ENCODE results near the gene ATP8A2. TPM values are rescaled to one million over a fixed set of nuclear protein-coding genes. Genes with fewer than 3 reads are reported as not detected.

Gene ATP8A2
- total RNA-seq, 5 donors from 2014 or later (not counting 1 experiment from before 2014, with no cell fraction given): 0.39 to 0.85 (median 0.73) TPM

- WGBS (ENCODE audit: insufficient coverage): 64% methylated on average over 5 of the region's 8 CpGs
- Histone ChIP-seq H3K27me3 (replicated peaks in 1 of 2; ENCODE audit: control insufficient read depth in 2 of 2, extremely low read depth in 1 of 2, insufficient read depth in 2 of 2, low read length in 1 of 2) (peaks cover 0 to 2% of the 10 kb centered on the region in 2 experiments), H3K4me3 (ENCODE audit: control insufficient read depth in 1 of 2, extremely low read depth in 1 of 2, low read length in 1 of 2) (no peak overlapping the region), H3K27ac (ENCODE audit: low read length) (no peak overlapping the region), H3K4me1 (ENCODE audit: control insufficient read depth in 1 of 2, extremely low read depth in 1 of 2, insufficient read depth in 2 of 2, low read length in 2 of 2) (no peaks in the 10 kb centered on the region), H3K36me3 (ENCODE audit: control insufficient read depth in 2 of 2, extremely low read depth in 1 of 2, insufficient read depth in 1 of 2, low read length in 1 of 2) (no peaks in the 10 kb centered on the region), H3K9me3 (no peaks in the 10 kb centered on the region)
- ChIA-PET POLR2A (no interaction called here), CTCF (no interaction called here)
- Mint-ChIP-seq H3K9me3 (no peaks in the 10 kb centered on the region), H3K27me3 (peaks cover 21 to 22% of the 10 kb centered on the region in 2 donors), H3K27ac (no peak overlapping the region), H3K4me1 (no peaks in the 10 kb centered on the region), H3K4me3 (no peak overlapping the region), H3K36me3 (no peaks in the 10 kb centered on the region)
- ATAC-seq (replicated peaks in 1 of 4) (no peak), DNase-seq (no peak)
Measured at GRCh38 chr13:25579221-25579620, 207.4 kb downstream of the ATP8A2 start.

DNA sequence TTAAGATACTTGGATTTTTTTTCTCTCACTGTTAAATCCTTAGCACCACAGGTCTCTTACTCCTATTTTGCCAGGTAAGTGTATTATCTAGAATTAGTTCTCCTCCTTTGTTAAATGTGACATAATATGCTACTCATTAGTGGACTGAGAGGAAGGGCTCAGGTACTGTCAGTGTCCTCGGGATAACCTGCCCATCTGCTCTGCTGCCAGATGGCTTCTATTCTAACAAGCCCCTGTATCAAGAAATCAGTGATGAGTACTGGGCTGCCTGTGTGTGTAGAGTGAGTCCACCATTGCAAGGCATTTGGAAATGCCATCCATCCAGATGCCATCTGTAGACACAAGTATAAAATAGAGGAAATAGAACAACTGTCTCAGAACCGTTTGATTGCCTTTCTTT lies 209.6 kb downstream of the ATP8A2 start:
- Histone ChIP-seq H3K27me3 (replicated peaks in 1 of 2; ENCODE audit: control insufficient read depth in 2 of 2, extremely low read depth in 1 of 2, insufficient read depth in 2 of 2, low read length in 1 of 2) (peaks cover 0 to 5% of the 10 kb centered on the region in 2 experiments), H3K4me3 (ENCODE audit: control insufficient read depth in 1 of 2, extremely low read depth in 1 of 2, low read length in 1 of 2) (no peak overlapping the region), H3K36me3 (ENCODE audit: control insufficient read depth in 2 of 2, extremely low read depth in 1 of 2, insufficient read depth in 1 of 2, low read length in 1 of 2) (no peaks in the 10 kb centered on the region), H3K9me3 (no peaks in the 10 kb centered on the region), H3K27ac (ENCODE audit: low read length) (no peak overlapping the region), H3K4me1 (ENCODE audit: control insufficient read depth in 1 of 2, extremely low read depth in 1 of 2, insufficient read depth in 2 of 2, low read length in 2 of 2) (no peaks in the 10 kb centered on the region)
- ChIA-PET POLR2A (no interaction called here), CTCF (interaction anchor here in 1 of 2 donors (1.4 kb wide), 1 partner anchor 481 kb away, joined by 4 read pairs; no protein-coding TSS in a partner anchor)
- Mint-ChIP-seq H3K4me3 (no peak overlapping the region), H3K4me1 (no peaks in the 10 kb centered on the region), H3K27me3 (peaks cover 14 to 18% of the 10 kb centered on the region in 2 donors), H3K36me3 (no peaks in the 10 kb centered on the region), H3K9me3 (no peaks in the 10 kb centered on the region), H3K27ac (no peak overlapping the region)
- ATAC-seq (replicated peaks in 1 of 4) (no peak), DNase-seq (no peak)
- 78% methylated on average over 1 of the region's 2 CpGs for WGBS (ENCODE audit: insufficient coverage)

GRCh38 chr13:25584087-25584486 lies 212.3 kb downstream of the ATP8A2 start:
- H3K4me3 Mint-ChIP-seq: no peak overlapping the region
- H3K27me3 Mint-ChIP-seq: peaks cover 16 to 31% of the 10 kb centered on the region in 2 donors
- POLR2A ChIA-PET: interaction anchor here in 1 of 2 donors (0.6 kb wide), 1 partner anchor 499 kb away, joined by 3 read pairs; no protein-coding TSS in a partner anchor
- peaks cover 4 to 5% of the 10 kb centered on the region in 2 experiments for H3K27me3 ChIP-seq (replicated peaks in 1 of 2; ENCODE audit: control insufficient read depth in 2 of 2, extremely low read depth in 1 of 2, insufficient read depth in 2 of 2, low read length in 1 of 2)
- no peak for DNase-seq
- no peaks in the 10 kb centered on the region for H3K9me3 ChIP-seq
- H3K27ac Mint-ChIP-seq: no peak overlapping the region
- no peak for ATAC-seq (replicated peaks in 1 of 4)
- H3K27ac ChIP-seq (ENCODE audit: low read length): no peak overlapping the region
- no peaks in the 10 kb centered on the region for H3K9me3 Mint-ChIP-seq
- CTCF ChIA-PET: interaction anchor here in 1 of 2 donors (0.9 kb wide), 1 partner anchor 477 kb away, joined by 3 read pairs; no protein-coding TSS in a partner anchor
- no peaks in the 10 kb centered on the region for H3K4me1 Mint-ChIP-seq
- 81% methylated on average over 3 of the region's 6 CpGs for WGBS (ENCODE audit: insufficient coverage)
- no peaks in the 10 kb centered on the region for H3K4me1 ChIP-seq (ENCODE audit: control insufficient read depth in 1 of 2, extremely low read depth in 1 of 2, insufficient read depth in 2 of 2, low read length in 2 of 2)
- H3K36me3 Mint-ChIP-seq: no peaks in the 10 kb centered on the region
- H3K36me3 ChIP-seq (ENCODE audit: control insufficient read depth in 2 of 2, extremely low read depth in 1 of 2, insufficient read depth in 1 of 2, low read length in 1 of 2): no peaks in the 10 kb centered on the region
- H3K4me3 ChIP-seq (ENCODE audit: control insufficient read depth in 1 of 2, extremely low read depth in 1 of 2, low read length in 1 of 2): no peak overlapping the region

- Mint-ChIP-seq H3K4me3 (no peak overlapping the region), H3K36me3 (no peaks in the 10 kb centered on the region), H3K27me3 (peaks cover 10 to 28% of the 10 kb centered on the region in 2 donors), H3K9me3 (no peaks in the 10 kb centered on the region), H3K27ac (no peak overlapping the region), H3K4me1 (no peaks in the 10 kb centered on the region)
- POLR2A ChIA-PET: interaction anchor here in 1 of 2 donors (0.6 kb wide), 2 partner anchors 65 to 94 kb away, joined by 3 read pairs; no protein-coding TSS in a partner anchor
- no peaks in the 10 kb centered on the region for H3K4me1 ChIP-seq (ENCODE audit: control insufficient read depth in 1 of 2, extremely low read depth in 1 of 2, insufficient read depth in 2 of 2, low read length in 2 of 2)
- no CpG with 5 or more reads among the region's 5 CpGs for WGBS (ENCODE audit: insufficient coverage)
- H3K9me3 ChIP-seq: no peaks in the 10 kb centered on the region
- peak in 1 of 35 experiments; percentile 5 for DNase-seq
- peaks cover 2 to 5% of the 10 kb centered on the region in 2 experiments for H3K27me3 ChIP-seq (replicated peaks in 1 of 2; ENCODE audit: control insufficient read depth in 2 of 2, extremely low read depth in 1 of 2, insufficient read depth in 2 of 2, low read length in 1 of 2)
- CTCF ChIA-PET: no interaction called here
- no peak for ATAC-seq (replicated peaks in 1 of 4)
- H3K4me3 ChIP-seq (ENCODE audit: control insufficient read depth in 1 of 2, extremely low read depth in 1 of 2, low read length in 1 of 2): no peak overlapping the region
- no peak overlapping the region for H3K27ac ChIP-seq (ENCODE audit: low read length)
- H3K36me3 ChIP-seq (ENCODE audit: control insufficient read depth in 2 of 2, extremely low read depth in 1 of 2, insufficient read depth in 1 of 2, low read length in 1 of 2): no peaks in the 10 kb centered on the region
Measured at GRCh38 chr13:25585000-25585399, 213.2 kb downstream of the ATP8A2 start.

- ATAC-seq (replicated peaks in 1 of 4) (no peak), DNase-seq (no peak)
- no peak overlapping the region for H3K27ac ChIP-seq (ENCODE audit: low read length)
- H3K27ac Mint-ChIP-seq: no peak overlapping the region
- H3K27me3 Mint-ChIP-seq: peaks cover 10 to 33% of the 10 kb centered on the region in 2 donors
- peaks cover 2 to 6% of the 10 kb centered on the region in 2 experiments for H3K27me3 ChIP-seq (replicated peaks in 1 of 2; ENCODE audit: control insufficient read depth in 2 of 2, extremely low read depth in 1 of 2, insufficient read depth in 2 of 2, low read length in 1 of 2)
- no peaks in the 10 kb centered on the region for H3K4me1 Mint-ChIP-seq
- no CpG with 5 or more reads among the region's 1 CpG for WGBS (ENCODE audit: insufficient coverage)
- H3K9me3 ChIP-seq: no peaks in the 10 kb centered on the region
- no peaks in the 10 kb centered on the region for H3K4me1 ChIP-seq (ENCODE audit: control insufficient read depth in 1 of 2, extremely low read depth in 1 of 2, insufficient read depth in 2 of 2, low read length in 2 of 2)
- ChIA-PET POLR2A (no interaction called here), CTCF (interaction anchor here in 1 of 2 donors (0.7 kb wide), 1 partner anchor 36 kb away, joined by 3 read pairs; no protein-coding TSS in a partner anchor)
- no peaks in the 10 kb centered on the region for H3K36me3 ChIP-seq (ENCODE audit: control insufficient read depth in 2 of 2, extremely low read depth in 1 of 2, insufficient read depth in 1 of 2, low read length in 1 of 2)
- H3K4me3 ChIP-seq (ENCODE audit: control insufficient read depth in 1 of 2, extremely low read depth in 1 of 2, low read length in 1 of 2): no peak overlapping the region
- H3K9me3 Mint-ChIP-seq: no peaks in the 10 kb centered on the region
- H3K36me3 Mint-ChIP-seq: no peaks in the 10 kb centered on the region
- no peak overlapping the region for H3K4me3 Mint-ChIP-seq
Measured at GRCh38 chr13:25587326-25587980, 215.7 kb downstream of the ATP8A2 start.

DNA sequence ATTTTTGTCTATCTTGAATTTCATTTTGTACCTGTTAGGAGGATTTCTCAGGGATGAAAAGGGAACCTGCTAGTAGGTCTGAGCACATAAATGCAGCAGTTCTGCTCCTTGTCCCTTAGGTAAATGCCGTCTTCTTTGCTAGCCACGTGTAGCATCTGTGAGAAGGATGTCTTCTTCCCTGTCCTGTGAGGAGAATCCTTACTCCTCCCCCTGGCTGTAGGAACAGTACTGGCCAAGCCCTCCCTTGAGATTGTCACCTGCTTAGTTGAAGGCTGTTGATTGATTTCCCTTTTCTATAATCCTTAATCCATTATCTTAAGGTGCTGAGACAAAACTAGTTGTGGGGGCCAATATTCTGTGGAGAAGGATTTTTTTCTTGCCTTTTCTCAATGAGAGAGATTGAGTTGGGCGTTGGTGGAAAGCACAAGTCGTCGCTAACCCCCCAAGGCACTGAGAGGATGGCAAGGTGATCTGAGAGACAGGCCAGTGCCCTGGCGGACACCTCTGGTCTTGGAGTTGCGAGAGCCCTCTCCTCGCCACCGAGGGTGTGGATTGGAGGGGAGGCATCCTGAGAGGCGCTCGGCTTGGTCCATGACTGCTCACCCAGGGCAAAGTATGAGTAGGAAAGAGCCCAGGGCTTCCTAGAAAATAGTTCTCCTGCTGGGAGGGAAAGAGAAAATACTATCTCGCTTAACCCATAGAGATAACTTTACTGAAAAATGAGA lies 216.7 kb downstream of the ATP8A2 start:
- H3K9me3 Mint-ChIP-seq: no peaks in the 10 kb centered on the region
- no peaks in the 10 kb centered on the region for H3K4me1 Mint-ChIP-seq
- DNase-seq: no peak
- no peak for ATAC-seq (replicated peaks in 1 of 4)
- WGBS (ENCODE audit: insufficient coverage): 28% methylated on average over 3 of the region's 12 CpGs
- no peaks in the 10 kb centered on the region for H3K36me3 Mint-ChIP-seq
- ChIA-PET CTCF (no interaction called here), POLR2A (no interaction called here)
- H3K4me3 Mint-ChIP-seq: no peak overlapping the region
- H3K27ac ChIP-seq (ENCODE audit: low read length): no peak overlapping the region
- H3K27ac Mint-ChIP-seq: no peak overlapping the region
- H3K9me3 ChIP-seq: no peaks in the 10 kb centered on the region
- H3K4me1 ChIP-seq (ENCODE audit: control insufficient read depth in 1 of 2, extremely low read depth in 1 of 2, insufficient read depth in 2 of 2, low read length in 2 of 2): no peaks in the 10 kb centered on the region
- H3K27me3 Mint-ChIP-seq: peaks cover 18 to 43% of the 10 kb centered on the region in 2 donors
- no peaks in the 10 kb centered on the region for H3K36me3 ChIP-seq (ENCODE audit: control insufficient read depth in 2 of 2, extremely low read depth in 1 of 2, insufficient read depth in 1 of 2, low read length in 1 of 2)
- H3K27me3 ChIP-seq (replicated peaks in 1 of 2; ENCODE audit: control insufficient read depth in 2 of 2, extremely low read depth in 1 of 2, insufficient read depth in 2 of 2, low read length in 1 of 2): peaks cover 2 to 6% of the 10 kb centered on the region in 2 experiments
- no peak overlapping the region for H3K4me3 ChIP-seq (ENCODE audit: control insufficient read depth in 1 of 2, extremely low read depth in 1 of 2, low read length in 1 of 2)
